Fibroblast of lung (primary cell): Measurements from ENCODE around the gene PACSIN2. TPM values are rescaled to one million over a fixed set of nuclear protein-coding genes. Genes with fewer than 3 reads are reported as not detected.

Experiments used
- DNase-seq, 2 donors: peaks; one replicate each; pipeline versions ENCODE4 v3.0.0 to v3.0.0-alpha.2; 2010; ENCODE audit warnings: low read depth in 2 of 2
- H2AFZ ChIP-seq: 2 replicates; pipeline ENCODE4 v1.5.1; 2012; ENCODE audit warnings: low read length, control low read depth, inconsistent platforms
- H3K27ac ChIP-seq: 2 replicates; pipeline ENCODE4 v1.5.1; 2011; ENCODE audit warnings: low read length, control low read depth; ENCODE audit not compliant: insufficient read depth
- H3K27me3 ChIP-seq: 2 replicates; pipeline ENCODE4 v1.5.1; 2011; ENCODE audit warnings: mild to moderate bottlenecking, low read length; ENCODE audit not compliant: control insufficient read depth, insufficient read depth
- H3K36me3 ChIP-seq: 2 replicates; pipeline ENCODE4 v1.5.1; 2011; ENCODE audit warnings: low read length; ENCODE audit not compliant: control insufficient read depth, insufficient read depth
- H3K4me1 ChIP-seq: 2 replicates; pipeline ENCODE4 v1.5.1; 2011; ENCODE audit warnings: low read length; ENCODE audit not compliant: control insufficient read depth, insufficient read depth; ENCODE audit errors: extremely low read depth
- H3K4me2 ChIP-seq: 2 replicates; pipeline ENCODE4 v1.5.1; 2011; ENCODE audit warnings: low read length, control low read depth; ENCODE audit not compliant: insufficient read depth; ENCODE audit errors: extremely low read depth
- H3K4me3 ChIP-seq, 4 experiments: fragments of 200-600 bp in 1 of 4; sonication (generic) in 1 of 4; replicated peaks in 1 of 4; 2 replicates each; pipeline ENCODE4 v1.5.1; 2011 to 2016; ENCODE audit warnings: low read length in 4 of 4, low read depth in 3 of 4, mild to moderate bottlenecking in 3 of 4, control low read depth in 2 of 4, inconsistent platforms in 1 of 4, mixed read lengths in 1 of 4; ENCODE audit not compliant: insufficient read depth in 1 of 4; ENCODE audit errors: control extremely low read depth in 1 of 4
- H3K79me2 ChIP-seq: 2 replicates; pipeline ENCODE4 v1.5.1; 2012; ENCODE audit warnings: mild to moderate bottlenecking, low read length, inconsistent platforms; ENCODE audit not compliant: control insufficient read depth, insufficient read depth
- H3K9ac ChIP-seq: 2 replicates; pipeline ENCODE4 v1.5.1; 2011; ENCODE audit warnings: mild to moderate bottlenecking, low read length, control low read depth; ENCODE audit not compliant: insufficient read depth
- H3K9me3 ChIP-seq: 2 replicates; pipeline ENCODE4 v1.5.1; 2012; ENCODE audit warnings: low read depth, low read length; ENCODE audit not compliant: control insufficient read depth, insufficient read depth
- H4K20me1 ChIP-seq: 2 replicates; pipeline ENCODE4 v1.5.1; 2011; ENCODE audit warnings: low read length; ENCODE audit not compliant: control insufficient read depth, insufficient read depth; ENCODE audit errors: extremely low read depth
- EZH2 ChIP-seq: IDR thresholded peaks from 2 replicates; pipeline ENCODE4 v1.5.1; 2012; ENCODE audit warnings: low read length, control low read depth, mild to moderate bottlenecking; ENCODE audit errors: missing control alignments
- polyA plus RNA-seq, 2 donors: library from polyadenylated mRNA; depleted of rRNA in 1 of 2; stranded (reverse) in 1 of 2; unstranded in 1 of 2; fragments of >200 nt; gene quantifications; 2 replicates each; pipeline ENCODE4 v1.2.1, GENCODE V29; 2011 to 2012; ENCODE audit warnings: missing spikeins in 1 of 2
- total RNA-seq: library from RNA; depleted of rRNA; stranded (reverse); fragments of >200 nt; gene quantifications from 2 replicates; pipeline ENCODE4 v1.2.1, GENCODE V29; 2014
- TF ChIP-seq, protein P1 (sequence below), 2 donors: IDR thresholded peaks in 1 of 2; conservative IDR thresholded peaks in 1 of 2; 1 replicate in 1 of 2; 2 replicates in 1 of 2; pipeline ENCODE4 v1.5.1; 2011 to 2012; ENCODE audit warnings: low read length in 2 of 2, control low read depth in 1 of 2, inconsistent platforms in 1 of 2, low read depth in 1 of 2, mild to moderate bottlenecking in 1 of 2

PACSIN2 gene
- total and polyA plus RNA-seq, 2 donors (not counting 1 experiment from before 2014, with no cell fraction given) = 30.1 to 41.4 TPM

DNA sequence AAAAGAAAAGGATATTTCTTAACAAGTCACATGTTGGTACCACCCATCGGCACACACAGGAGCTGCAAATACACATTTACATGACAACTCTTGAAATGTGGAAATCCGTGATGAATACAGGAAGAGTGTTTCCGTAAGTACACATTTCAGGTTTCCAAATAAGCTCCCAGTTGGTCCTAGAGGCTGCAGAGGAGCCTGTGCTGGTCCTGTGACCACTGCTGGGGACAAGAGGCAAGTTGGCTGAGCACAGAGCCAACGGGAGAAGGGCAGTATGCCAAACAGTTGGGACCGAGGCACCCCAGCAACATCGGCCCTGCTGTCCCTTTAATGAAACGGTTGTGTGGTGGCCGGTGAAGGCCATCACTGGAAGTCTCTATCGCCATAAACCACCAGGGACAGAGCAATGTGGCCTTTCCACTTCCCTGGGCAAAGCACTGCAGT, 119.4 kb downstream of the PACSIN2 start:
- Histone ChIP-seq H3K27me3 (no peaks in the 10 kb centered on the region), H3K79me2 (no peaks in the 10 kb centered on the region)
- no peak for DNase-seq

DNA sequence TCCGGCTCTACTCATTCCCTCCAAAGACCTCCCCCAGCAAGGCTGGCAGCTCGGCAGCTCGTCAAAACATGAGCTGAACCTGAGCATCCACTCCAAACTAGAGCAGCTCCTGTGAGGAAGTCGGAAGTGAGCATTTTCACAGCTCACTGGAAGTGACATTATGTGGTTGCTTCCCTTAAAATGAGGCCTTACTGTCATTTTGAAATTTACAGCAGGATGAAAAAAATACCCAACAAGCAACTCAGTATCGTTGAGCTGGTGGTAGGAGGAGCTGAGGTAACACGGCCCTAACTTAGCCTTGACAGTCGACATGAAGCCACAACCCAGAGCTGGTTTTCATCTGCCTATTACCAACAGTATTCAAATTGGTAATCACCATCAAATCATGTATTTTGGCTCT, 119.9 kb downstream of the PACSIN2 start:
- no peaks in the 10 kb centered on the region for H3K79me2 ChIP-seq
- no peak for DNase-seq
- H3K9ac ChIP-seq = no peak overlapping the region
- no peaks in the 10 kb centered on the region for H4K20me1 ChIP-seq
- H3K36me3 ChIP-seq = peaks cover 4% of the 10 kb centered on the region
- no peak overlapping the region for H2AFZ ChIP-seq
- H3K27me3 ChIP-seq = no peaks in the 10 kb centered on the region
- no peak overlapping the region for H3K4me2 ChIP-seq
- no peaks in the 10 kb centered on the region for H3K4me1 ChIP-seq
- H3K27ac ChIP-seq = no peak overlapping the region
- H3K9me3 ChIP-seq = no peaks in the 10 kb centered on the region
- H3K4me3 ChIP-seq = no peak overlapping the region
- TF ChIP-seq, protein P1, sequence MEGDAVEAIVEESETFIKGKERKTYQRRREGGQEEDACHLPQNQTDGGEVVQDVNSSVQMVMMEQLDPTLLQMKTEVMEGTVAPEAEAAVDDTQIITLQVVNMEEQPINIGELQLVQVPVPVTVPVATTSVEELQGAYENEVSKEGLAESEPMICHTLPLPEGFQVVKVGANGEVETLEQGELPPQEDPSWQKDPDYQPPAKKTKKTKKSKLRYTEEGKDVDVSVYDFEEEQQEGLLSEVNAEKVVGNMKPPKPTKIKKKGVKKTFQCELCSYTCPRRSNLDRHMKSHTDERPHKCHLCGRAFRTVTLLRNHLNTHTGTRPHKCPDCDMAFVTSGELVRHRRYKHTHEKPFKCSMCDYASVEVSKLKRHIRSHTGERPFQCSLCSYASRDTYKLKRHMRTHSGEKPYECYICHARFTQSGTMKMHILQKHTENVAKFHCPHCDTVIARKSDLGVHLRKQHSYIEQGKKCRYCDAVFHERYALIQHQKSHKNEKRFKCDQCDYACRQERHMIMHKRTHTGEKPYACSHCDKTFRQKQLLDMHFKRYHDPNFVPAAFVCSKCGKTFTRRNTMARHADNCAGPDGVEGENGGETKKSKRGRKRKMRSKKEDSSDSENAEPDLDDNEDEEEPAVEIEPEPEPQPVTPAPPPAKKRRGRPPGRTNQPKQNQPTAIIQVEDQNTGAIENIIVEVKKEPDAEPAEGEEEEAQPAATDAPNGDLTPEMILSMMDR (conservative IDR thresholded peaks at IDR 0.05 in 1 of 2, IDR thresholded peaks at IDR 0.05 in 1 of 2; ENCODE audit: low read depth in 1 of 2, low read length in 2 of 2) = no peak
- no peak for TF ChIP-seq EZH2

More for the DNA sequence above, 119.4 kb downstream of the PACSIN2 start:
- Histone ChIP-seq H3K4me2 (no peak overlapping the region), H3K9me3 (no peaks in the 10 kb centered on the region), H3K36me3 (peaks cover 4% of the 10 kb centered on the region), H3K27ac (no peak overlapping the region), H4K20me1 (no peaks in the 10 kb centered on the region), H3K4me3 (no peak overlapping the region), H3K9ac (no peak overlapping the region), H3K4me1 (no peaks in the 10 kb centered on the region), H2AFZ (no peak overlapping the region)
- no peak for TF ChIP-seq EZH2
- TF ChIP-seq, protein P1 (conservative IDR thresholded peaks at IDR 0.05 in 1 of 2, IDR thresholded peaks at IDR 0.05 in 1 of 2; ENCODE audit: low read depth in 1 of 2, low read length in 2 of 2) = no peak

DNA sequence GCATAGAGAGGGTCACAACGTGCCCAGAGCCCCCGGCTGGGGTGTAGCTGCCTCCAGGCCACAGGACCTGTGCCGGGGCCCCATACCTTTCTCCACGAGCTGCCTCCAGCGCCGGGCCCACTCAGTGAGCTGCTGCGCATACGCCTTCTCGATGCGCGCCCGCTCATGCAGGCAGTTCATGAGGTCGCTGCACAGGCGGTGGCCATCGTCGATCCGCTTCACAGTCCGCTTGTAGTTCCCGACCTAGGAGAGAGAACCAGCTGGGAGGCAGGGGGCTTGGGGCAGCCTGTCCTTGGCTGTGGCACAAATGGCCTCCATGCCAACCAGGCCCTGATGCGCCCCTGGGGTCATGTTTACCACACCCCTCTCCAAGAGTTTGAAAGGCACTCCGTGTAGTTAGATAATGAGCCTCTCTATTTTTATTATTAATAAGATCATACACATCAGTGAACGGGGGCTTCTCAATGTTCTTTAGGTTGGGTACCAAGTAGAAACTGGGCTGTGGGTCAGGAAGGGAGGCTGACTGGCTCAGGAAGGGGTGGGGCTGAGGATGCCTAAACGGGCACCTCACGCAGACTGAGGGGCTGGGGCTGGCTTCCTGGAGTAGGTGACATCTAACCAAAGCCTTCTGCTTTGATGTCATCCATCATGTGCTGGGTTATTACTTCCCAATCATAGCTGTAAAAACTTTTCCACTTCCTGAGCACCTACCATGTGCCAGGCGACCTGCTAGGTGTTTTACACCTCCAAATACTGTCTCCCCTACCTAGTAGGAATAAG, 121.4 kb downstream of the PACSIN2 start:
- peaks cover 6% of the 10 kb centered on the region for H3K36me3 ChIP-seq
- H3K9me3 ChIP-seq = no peaks in the 10 kb centered on the region
- TF ChIP-seq, protein P1 (conservative IDR thresholded peaks at IDR 0.05 in 1 of 2, IDR thresholded peaks at IDR 0.05 in 1 of 2; ENCODE audit: low read depth in 1 of 2, low read length in 2 of 2) = no peak
- no peak for TF ChIP-seq EZH2
- no peak overlapping the region for H3K4me3 ChIP-seq
- H3K9ac ChIP-seq = no peak overlapping the region
- no peaks in the 10 kb centered on the region for H3K4me1 ChIP-seq
- H3K4me2 ChIP-seq = no peak overlapping the region
- H3K79me2 ChIP-seq = no peaks in the 10 kb centered on the region
- no peaks in the 10 kb centered on the region for H3K27me3 ChIP-seq
- no peak for DNase-seq
- no peaks in the 10 kb centered on the region for H4K20me1 ChIP-seq
- no peak overlapping the region for H3K27ac ChIP-seq
- H2AFZ ChIP-seq = no peak overlapping the region
